GM18858 (cell line): ENCODE data around the gene MAST4.

Experiments used
- ATAC-seq: cut with Tn5 transposase; IDR thresholded peaks from one replicate; pipeline ENCODE4 v1.9.1; 2021; ENCODE audit not compliant: unreplicated experiment

MAST4 gene

DNA sequence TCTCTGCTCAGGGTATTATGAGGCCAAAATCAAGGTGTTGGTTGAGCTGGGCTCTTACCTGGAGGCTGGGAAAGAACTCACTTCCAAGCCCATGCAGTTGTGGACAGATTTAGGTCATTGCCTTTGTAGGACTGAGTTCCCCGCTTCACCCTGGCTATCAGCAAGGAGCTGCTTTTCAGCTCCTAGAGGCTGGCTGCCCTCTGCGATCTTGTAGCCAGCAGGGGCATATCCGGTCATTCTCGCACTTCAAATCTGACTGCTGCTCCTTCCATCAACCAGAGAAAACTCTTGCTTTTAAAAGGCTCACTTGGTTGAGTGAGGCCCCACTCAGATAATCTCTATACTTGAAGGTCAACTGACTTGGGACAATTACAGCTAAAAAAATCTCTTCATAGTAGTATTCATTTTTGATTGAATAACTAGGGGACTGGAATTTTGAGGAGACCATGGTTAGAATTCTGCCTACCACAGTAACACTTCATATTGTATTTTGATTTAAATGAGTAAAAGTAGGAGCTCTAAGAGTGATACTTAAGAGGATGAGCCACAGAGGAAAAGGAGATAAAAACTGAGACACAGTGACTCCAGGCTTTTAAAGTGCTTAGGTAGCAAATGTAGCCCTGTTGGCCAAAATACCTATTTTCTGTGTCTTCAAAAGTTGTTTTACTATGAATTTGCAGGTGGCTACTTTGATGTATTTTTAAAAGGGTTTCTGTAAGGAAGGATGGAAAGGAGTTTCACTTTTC lies 463.0 kb downstream of the MAST4 start:
- no peak for ATAC-seq

DNA sequence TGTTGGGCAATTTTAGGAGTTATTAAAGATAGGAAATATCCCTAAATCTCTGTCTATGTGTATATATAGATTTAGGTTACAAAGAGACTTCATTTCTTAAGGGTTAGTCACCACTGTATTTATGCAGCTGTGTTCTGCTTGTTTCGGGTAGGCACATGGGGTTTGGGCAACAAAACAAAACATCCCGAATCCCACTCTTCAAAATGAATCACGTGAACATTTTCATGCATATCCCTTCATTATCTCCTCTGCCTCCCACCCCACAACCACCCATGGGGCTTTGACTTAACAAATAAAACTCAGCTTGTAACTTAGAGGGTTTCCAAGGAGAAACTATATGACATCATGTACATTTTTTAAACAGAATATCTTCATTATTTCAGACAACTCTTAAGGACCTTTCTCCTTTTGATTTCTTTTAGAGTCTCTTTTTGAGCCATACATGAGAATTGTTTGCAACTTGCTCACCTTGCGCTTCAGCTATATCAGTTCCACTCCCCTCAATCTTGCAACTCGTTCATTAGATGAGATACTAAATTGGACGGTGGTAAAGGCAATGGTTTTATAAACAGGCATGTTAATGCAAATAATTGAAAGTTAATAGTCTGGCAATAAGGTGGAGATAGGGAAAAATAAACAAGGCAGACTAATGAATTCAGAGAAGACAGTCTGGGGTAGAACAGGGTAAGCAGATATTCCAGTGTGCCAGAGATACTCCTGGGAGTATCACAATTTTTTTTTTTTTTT lies 463.7 kb downstream of the MAST4 start:
- ATAC-seq = no peak

DNA sequence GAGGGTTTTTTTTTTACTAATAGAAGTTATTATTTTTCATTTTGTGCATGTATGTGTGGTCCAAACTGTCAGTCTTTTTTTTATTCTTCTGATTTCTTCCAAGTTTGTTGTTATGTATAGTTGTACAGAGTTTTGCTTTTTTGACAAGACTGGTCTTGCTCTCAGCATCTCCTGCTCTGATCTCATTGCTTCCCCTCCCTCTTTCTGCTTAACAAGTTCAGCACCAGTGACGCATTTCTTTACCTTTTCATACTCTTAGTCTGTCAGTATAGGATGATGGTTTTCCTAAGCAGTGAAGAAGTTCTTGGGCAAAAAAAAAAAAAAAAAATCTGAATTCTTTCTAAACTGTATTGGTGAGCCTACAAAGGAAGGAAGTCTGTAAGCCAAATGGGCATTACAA lies 465.3 kb downstream of the MAST4 start:
- no peak for ATAC-seq

DNA sequence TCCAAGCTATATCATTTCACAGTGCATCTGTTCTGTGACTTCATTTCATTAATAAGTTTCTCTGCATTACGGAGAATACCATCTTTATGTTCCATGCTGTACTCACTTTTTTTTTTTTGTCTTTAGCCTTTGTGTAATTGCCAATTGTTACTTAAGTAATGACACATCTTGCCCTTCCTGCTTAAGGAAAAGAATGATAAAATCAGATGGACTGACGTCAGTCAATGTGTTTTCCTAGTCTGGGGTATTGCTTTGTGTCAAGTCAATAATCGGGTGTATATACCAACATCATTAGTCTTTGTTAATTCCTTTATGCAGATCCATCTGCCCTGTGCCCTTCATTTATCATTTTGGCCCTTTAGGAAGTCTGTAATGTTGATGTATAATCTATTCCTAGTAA lies 466.9 kb downstream of the MAST4 start:
- ATAC-seq = no peak

DNA sequence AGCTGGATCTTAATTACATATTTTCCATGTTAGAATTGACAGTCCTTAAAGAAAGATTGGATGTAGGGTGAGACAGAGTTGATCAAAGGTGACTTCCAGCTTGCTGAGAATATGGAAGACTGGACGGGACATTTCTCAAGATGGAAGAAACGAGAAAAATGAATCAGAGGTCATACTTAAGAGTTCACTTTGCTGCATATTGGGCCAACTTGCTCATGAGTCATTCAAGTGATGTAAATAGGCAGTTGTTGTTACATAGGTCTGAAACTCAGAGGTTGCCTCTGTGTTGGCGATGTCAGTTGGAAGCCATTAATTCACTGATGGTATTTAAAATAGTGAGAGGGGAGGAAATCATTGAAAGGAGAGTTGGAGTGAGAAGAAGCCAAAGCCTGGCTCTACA lies 467.6 kb downstream of the MAST4 start:
- no peak for ATAC-seq

DNA sequence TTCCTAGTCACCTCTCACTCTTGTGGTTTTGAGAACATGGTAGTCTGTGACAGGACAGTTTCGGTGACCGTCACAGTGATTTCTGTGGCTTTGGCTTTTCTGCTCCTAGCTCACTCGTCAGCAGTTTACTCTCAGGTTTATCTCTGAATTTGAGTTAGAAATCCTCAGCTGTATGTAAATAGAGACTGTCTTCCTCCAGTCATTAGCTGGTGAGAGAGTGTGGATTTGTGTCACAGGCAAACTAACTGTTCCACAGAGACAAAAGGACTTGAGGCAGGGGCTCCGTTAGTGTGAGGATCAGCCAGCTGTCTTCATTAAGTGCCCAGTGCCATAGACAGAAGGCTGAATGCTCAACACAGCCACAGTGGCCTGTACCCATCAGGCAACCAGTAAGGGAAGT lies 469.0 kb downstream of the MAST4 start:
- no peak for ATAC-seq

DNA sequence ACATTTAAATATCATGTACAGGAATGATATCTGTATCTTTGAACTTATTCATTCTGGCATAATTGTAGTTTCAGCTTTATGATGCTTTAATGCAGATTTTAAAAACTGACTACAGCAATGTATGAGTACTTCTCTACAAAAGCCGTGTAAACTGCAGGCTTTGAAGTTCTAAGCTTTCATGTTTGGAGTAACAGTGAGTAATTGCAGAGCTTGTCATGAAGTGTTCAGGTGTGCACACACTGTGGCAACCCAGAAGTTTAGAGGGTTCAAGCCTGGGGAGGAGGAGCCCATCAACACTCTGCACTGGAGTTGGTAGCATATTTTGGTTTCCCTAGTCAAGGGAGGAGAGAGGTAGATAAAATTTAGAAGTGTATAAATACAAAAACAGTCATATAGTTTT lies 469.5 kb downstream of the MAST4 start:
- no peak for ATAC-seq

DNA sequence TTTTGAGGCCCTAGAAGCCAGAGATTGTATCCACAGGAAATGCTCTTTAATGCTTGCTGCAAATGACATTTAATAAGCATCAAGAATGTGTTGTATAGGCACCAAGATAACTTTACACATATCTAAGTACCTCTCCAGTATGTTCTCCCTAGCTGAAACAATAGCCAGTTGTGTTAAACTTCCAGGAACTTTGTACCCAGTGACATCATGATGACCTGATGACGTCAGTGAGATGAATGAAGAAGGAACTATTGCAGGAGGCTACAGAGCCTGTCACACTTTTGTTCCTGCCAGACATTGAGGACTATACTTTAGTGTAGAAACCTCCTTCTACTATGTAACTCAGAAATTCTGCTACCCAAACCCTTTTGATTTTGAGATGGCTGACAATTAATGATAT lies 470.6 kb downstream of the MAST4 start:
- no peak for ATAC-seq

DNA sequence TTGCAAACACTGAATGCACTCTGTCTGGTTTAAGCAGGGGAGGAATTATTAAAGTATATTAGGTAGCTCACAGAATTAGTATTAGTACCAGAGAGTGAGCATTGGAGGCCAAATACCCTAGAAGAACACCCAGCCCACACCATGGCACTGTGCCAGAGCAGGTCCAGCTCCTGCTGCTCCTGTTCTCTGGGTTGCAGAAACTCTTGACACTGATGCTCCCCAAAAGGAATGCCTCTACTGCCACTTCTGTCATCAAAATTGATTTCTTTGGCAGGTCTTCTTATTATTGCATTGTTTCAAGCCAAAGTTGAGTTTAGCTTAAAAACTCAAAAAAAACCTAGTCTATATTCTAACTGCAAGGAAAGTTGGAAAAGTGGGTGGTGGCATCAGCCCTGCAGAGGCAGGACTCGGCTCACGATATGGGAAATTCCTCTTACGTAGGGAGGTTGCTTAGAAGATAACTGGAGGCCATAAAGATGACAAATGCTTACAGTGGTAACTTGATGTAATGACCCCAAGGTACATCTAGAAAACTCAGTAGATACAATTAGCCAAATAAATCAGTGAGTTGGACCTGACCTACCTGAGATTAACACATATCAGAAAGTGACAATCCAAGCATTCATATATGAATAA lies 477.0 kb downstream of the MAST4 start:
- no peak for ATAC-seq

DNA sequence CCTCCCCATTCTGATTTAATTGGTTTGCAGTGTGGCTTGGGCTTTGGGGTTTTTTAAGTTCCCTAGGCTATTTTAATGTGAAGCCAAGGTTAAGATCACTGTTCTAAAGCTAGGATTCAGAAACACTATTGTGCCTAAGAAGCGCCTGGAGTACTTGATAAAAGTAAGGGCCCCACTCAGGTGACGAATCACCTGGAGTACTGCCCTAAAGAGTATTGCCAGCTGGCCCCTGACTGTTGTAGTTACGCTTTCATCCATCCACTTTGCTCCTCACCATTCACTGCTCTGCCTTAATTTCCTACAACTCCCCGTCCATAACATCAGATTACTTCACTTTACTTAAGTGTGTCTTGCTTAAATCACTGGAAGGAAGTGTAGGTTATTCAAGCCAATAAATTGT lies 481.1 kb downstream of the MAST4 start:
- no peak for ATAC-seq

DNA sequence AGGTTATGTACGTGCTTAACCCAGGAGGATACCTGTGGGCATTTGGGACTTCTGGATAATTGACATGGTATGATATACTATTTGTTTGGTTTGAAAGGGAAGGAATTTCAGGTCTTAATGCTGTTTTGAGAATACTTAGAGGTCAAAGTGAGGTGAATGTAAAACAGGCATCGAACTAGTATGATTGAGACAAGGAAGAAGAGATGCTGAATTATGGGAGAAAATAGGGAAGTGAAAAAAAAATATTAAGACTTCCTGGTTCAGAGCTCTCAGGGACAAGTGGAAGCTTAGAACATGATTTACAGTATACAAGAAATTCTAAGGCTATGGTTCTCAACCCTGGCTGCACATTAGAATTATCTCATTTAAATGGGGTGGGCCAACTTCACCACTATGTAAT lies 485.1 kb downstream of the MAST4 start:
- no peak for ATAC-seq

DNA sequence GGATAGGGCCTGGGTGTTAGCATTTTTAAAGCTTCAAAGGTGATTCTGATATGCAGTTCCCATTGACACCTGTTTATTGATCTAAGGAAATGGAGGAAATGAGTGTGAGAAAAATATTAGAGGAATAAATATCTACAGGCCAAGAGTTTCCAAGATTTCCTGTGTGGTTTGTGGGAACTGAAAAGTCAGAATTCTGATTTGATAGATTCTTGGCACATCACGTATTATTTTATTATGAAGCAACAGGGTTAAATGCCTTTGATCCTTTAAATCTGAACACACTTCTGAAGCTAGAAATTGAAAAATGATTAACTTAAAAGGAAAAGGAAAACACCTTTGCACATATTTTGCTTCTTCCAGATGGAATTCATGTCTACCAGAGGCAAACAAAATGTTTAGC lies 486.7 kb downstream of the MAST4 start:
- ATAC-seq = no peak

DNA sequence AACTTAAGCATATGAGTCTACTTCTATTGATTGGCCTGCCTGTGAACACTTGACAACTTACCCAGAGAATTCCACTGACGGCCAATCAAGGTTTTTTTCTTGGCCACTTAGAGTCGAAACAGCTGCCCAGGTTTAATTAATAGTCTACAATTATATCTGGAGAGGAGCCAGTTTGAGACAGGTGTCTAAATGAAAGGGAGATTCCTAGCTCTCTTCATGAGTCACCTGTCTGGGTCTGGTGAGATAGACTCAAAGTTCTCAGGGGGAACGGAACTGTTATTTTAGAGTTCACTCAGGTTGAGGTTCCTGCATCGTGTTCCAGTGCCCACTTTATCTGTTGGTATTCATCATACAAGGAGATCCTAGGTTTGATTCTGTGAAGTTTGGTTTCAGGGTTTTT lies 489.4 kb downstream of the MAST4 start:
- ATAC-seq = no peak

DNA sequence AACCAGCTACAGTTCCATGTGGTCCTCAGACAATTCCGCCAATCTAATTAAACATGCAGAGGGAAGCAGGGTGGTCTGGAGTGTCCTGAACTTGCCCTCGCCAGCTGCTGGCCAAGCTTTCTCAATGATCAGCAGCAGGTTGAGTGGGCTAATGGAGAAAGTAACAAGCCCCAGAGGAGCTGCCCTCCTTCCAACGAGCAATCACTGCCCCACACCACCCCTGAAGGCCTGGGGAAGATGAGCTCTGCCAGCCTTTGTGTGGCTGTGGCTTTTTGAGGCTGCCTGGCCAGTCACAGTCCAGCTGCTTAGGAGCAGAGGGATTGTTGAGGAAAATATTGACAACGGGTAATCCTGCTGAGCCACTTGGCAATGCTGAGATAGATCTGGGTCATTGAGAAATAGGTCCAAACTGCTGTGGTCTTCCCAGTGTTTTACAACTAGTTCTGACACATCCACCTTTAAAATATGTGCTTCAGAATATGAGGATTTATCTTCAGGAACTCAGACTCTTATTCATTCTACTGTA lies 493.1 kb downstream of the MAST4 start:
- ATAC-seq = no peak

DNA sequence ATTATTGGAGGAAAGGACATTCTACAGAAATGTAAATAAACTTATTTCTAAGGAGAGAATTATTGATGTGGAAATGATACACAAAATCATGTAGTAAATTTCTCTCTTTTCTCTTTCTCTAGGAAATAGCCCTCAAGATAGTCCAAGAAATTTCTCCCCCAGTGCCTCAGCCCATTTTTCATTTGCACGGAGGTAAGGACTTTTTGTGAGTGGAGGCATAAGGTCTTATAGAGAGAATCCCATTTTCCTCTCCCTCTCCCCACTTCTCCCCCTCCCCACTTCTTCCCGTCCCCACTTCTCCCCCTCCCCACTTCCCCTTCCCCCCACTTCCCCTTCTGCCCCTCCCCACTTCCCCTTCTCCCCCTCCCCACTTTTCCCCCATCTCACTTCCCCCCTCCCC lies 493.8 kb downstream of the MAST4 start:
- ATAC-seq = no peak

DNA sequence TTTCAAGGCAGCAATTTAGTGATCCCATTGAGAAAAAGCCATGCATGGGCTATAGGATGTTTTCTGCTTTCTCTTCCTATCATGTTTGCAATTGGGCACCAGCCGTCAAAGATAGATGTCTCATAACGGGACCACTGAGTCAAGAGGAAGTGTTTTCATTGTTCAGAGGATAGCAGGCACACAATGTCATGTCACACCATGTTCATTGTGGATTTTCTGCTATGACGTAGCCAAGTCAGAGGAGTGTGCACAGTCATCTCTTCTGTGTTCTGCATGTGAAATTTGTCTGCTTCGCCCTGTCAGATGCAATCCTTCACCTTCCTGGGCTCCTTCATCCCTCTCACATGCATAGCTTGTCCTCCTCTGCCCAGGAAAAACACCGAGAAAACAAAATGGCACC lies 494.4 kb downstream of the MAST4 start:
- no peak for ATAC-seq

DNA sequence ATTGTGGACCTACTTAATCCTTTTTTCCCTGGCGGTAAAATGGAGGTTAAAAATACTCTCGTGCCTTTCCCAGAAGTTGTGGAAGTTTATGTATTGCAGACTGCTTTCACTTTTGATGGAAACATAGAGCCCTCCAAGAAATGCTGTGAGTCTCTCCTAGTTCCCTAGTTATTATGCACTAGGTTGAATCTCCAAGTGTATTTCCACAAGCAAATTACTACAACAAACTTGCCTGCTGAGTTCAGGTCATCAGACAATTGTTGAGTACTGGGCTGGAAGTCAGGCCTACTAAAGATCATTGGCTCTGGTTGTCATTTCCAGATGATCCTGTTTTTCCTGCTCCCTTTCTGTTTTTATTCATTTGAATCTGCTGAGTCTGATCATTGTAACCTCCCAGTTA lies 496.3 kb downstream of the MAST4 start:
- ATAC-seq = no peak

DNA sequence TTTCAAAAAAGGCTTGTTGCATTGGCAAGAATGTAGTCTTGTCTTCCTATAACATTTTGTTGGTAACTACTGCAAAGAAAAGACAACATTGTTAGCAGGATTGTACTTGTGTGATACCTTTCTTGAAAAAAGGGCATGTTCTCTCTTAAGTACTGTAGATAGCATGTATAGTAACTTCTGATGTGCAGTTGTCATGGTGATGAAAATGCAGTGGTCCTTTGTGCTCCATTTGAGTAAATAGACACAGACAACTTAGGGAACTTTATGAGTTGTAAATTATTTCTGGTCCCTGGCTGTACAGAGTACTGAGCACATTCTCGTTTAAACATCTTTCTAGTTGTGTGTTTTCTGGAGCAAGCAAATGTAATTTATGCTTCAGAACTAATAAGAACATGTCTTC lies 497.1 kb downstream of the MAST4 start:
- no peak for ATAC-seq

DNA sequence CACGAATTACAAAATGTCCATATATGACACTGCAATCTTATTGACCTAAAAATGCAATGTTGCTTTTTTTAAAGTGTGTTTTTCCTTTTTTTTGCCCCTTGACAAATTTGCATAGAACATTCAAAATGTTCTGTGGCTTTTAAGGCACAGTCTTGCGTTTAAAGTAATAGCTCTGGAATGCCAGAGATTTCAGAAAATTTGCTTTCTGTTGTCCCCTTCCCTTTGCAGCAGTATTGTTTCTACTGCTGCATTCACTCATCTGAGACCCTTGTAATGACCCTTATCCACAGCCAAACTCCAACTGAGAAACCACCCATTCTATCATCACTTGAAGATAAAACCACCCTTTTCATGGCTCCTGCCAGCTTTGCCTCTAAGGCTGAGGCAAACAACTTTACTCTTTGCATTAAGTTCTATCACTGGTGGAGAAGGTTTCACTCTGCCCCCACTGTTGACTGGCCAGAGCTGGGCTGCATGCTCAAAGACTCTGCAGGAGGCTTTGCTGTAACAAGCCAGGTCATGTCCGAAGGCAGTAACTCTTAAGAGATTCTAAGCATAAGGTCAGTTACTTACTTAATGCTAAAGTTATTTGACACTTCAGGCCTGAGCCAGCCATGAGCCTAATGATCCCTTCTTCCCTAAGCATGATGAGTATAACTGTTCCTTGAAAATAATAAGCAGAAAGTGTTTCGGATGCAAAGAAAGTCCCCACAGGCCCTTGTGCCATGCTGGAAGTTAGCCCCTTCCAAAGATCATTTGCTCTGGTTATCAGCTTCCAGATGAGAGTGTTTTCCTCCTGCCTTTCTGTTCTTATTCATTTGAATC lies 498.5 kb downstream of the MAST4 start:
- ATAC-seq = no peak

DNA sequence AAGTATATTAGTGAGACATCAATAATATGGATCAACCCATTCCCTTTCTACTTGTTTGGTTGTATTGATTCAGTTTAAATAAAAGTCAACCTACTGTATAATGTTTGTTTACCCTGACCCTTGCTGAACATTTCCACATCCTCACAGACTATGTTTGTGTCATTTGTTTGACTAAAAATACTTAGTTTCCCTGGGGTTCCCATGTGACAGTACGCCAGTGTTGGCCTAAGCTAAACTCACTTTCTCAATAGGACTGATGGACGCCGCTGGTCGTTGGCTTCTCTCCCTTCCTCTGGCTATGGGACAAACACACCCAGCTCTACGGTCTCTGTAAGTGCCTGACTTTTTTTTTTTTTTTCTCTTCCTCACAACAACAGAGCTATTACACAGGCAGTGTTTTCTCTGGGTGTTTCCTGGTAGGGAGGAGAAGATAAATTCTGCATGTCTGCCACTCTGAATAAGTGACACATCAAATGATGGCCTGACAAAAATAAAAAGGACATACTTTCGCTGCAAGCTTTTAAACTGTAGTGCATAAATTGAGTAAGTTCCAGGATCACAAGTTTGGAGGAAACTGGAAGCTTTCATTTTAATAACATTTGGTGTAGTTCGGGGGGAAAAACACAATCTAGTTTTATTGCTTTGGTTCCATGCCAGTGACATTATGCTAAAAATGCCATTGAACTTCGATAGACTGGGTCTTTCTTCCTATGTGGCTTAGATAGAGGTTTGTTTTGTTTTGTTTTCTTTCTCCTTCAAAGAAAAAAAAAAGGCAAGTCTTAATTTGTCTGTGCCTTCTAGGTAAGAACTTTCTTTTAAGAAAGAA lies 499.4 kb downstream of the MAST4 start:
- no peak for ATAC-seq
